CD14-positive monocyte (primary cell): ENCODE results near the gene FRS3. TPM values are rescaled to one million over a fixed set of nuclear protein-coding genes. Genes with fewer than 3 reads are reported as not detected.

Experiments
- DNase-seq, 3 donors: peaks; one replicate each; pipeline ENCODE4 v3.0.0-alpha.2; 2011 to 2022
- H2AFZ ChIP-seq: 2 replicates; pipeline ENCODE4 v1.6.0; 2012; ENCODE audit warnings: mild to moderate bottlenecking, low read depth, low read length, inconsistent platforms; ENCODE audit not compliant: insufficient read depth, poor library complexity, severe bottlenecking
- H3K27ac ChIP-seq, 2 donors: 1 replicate in 1 of 2; 2 replicates in 1 of 2; pipeline ENCODE4 v1.5.1; 2012 to 2013; ENCODE audit warnings: low read length in 2 of 2, control low read depth in 1 of 2, inconsistent platforms in 1 of 2, low read depth in 1 of 2, mild to moderate bottlenecking in 1 of 2
- H3K27me3 ChIP-seq, 2 donors: one replicate each; pipeline versions ENCODE4 v1.6.0 to v1.6.1; 2011 to 2013; ENCODE audit warnings: low read length in 2 of 2; ENCODE audit not compliant: control insufficient read depth in 2 of 2, insufficient read depth in 2 of 2
- H3K36me3 ChIP-seq, 2 donors: replicated peaks in 1 of 2; 1 replicate in 1 of 2; 2 replicates in 1 of 2; pipeline versions ENCODE4 v1.5.1 to v1.6.1; 2012 to 2013; ENCODE audit warnings: low read length in 2 of 2, control low read depth in 1 of 2, inconsistent platforms in 1 of 2, mild to moderate bottlenecking in 1 of 2; ENCODE audit not compliant: insufficient read depth in 2 of 2, control insufficient read depth in 1 of 2
- H3K4me1 ChIP-seq, 2 donors: 1 replicate in 1 of 2; 2 replicates in 1 of 2; pipeline versions ENCODE4 v1.5.1 to v1.6.1; 2012 to 2013; ENCODE audit warnings: low read length in 2 of 2, control low read depth in 1 of 2, inconsistent platforms in 1 of 2, mild to moderate bottlenecking in 1 of 2, moderate library complexity in 1 of 2; ENCODE audit not compliant: insufficient read depth in 2 of 2, control insufficient read depth in 1 of 2
- H3K4me2 ChIP-seq: replicated peaks from 2 replicates; pipeline ENCODE3; 2012; ENCODE audit warnings: low read length, moderate library complexity, mild to moderate bottlenecking; ENCODE audit not compliant: poor library complexity, severe bottlenecking; ENCODE audit errors: extremely low read depth
- H3K4me3 ChIP-seq, 3 experiments: fragments of 200-600 bp in 1 of 3; sonication (generic) in 1 of 3; replicated peaks in 1 of 3; 1 replicate in 2 of 3; 2 replicates in 1 of 3; pipeline ENCODE4 v1.5.1; 2011 to 2013; ENCODE audit warnings: low read length in 3 of 3, mild to moderate bottlenecking in 3 of 3, control low read depth in 2 of 3, low read depth in 2 of 3, inconsistent platforms in 1 of 3, moderate library complexity in 1 of 3
- H3K79me2 ChIP-seq: 2 replicates; pipeline ENCODE4 v1.6.0; 2012; ENCODE audit warnings: mild to moderate bottlenecking, control low read depth, inconsistent platforms, low read length, moderate library complexity; ENCODE audit not compliant: insufficient read depth
- H3K9ac ChIP-seq: 2 replicates; pipeline ENCODE4 v1.6.0; 2017; ENCODE audit warnings: low read length, mild to moderate bottlenecking; ENCODE audit not compliant: insufficient read depth, poor library complexity, severe bottlenecking
- H3K9me3 ChIP-seq, 2 donors: replicated peaks in 1 of 2; 1 replicate in 1 of 2; 2 replicates in 1 of 2; pipeline versions ENCODE4 v1.5.1 to v1.6.1; 2012 to 2013; ENCODE audit warnings: low read length in 2 of 2, control low read depth in 1 of 2; ENCODE audit not compliant: control insufficient read depth in 1 of 2, insufficient read depth in 1 of 2
- H4K20me1 ChIP-seq: 2 replicates; pipeline ENCODE4 v1.6.0; 2012; ENCODE audit warnings: mild to moderate bottlenecking, low read length, control low read depth, moderate library complexity; ENCODE audit not compliant: insufficient read depth
- H3K27ac Mint-ChIP-seq, 7 donors: one replicate each; pipeline ENCODE4 v1.8.0; 2020; ENCODE audit warnings: mild to moderate bottlenecking in 7 of 7, mixed read lengths in 7 of 7, moderate library complexity in 6 of 7, inconsistent platforms in 2 of 7
- H3K27me3 Mint-ChIP-seq, 3 donors: one replicate each; pipeline ENCODE4 v1.8.0; 2021 to 2022; ENCODE audit warnings: low read depth in 3 of 3, mild to moderate bottlenecking in 3 of 3, mixed read lengths in 3 of 3, moderate library complexity in 3 of 3, inconsistent platforms in 1 of 3
- H3K36me3 Mint-ChIP-seq, 2 donors: one replicate each; pipeline ENCODE4 v1.8.0; 2020; ENCODE audit warnings: mixed read lengths in 2 of 2, inconsistent platforms in 1 of 2, mild to moderate bottlenecking in 1 of 2
- H3K4me1 Mint-ChIP-seq: one replicate; pipeline ENCODE4 v1.8.0; 2020; ENCODE audit warnings: mild to moderate bottlenecking, mixed read lengths
- H3K4me3 Mint-ChIP-seq, 2 donors: one replicate each; pipeline ENCODE4 v1.8.0; 2020; ENCODE audit warnings: mild to moderate bottlenecking in 2 of 2, mixed read lengths in 2 of 2, moderate library complexity in 1 of 2
- H3K9me3 Mint-ChIP-seq, 7 donors: one replicate each; pipeline ENCODE4 v1.8.0; 2020 to 2022; ENCODE audit warnings: mixed read lengths in 7 of 7, mild to moderate bottlenecking in 6 of 7, moderate library complexity in 6 of 7, inconsistent platforms in 2 of 7
- WGBS: methylation state at CpG from one replicate; pipeline ENCODE4 v1.1.5; 2013; ENCODE audit warnings: missing lambda C conversion rate; ENCODE audit not compliant: insufficient coverage; 5-methylcytosine and 5-hydroxymethylcytosine counted together
- intact Hi-C, 2 donors: fragments of 100-400 bp; cut with micrococcal nuclease; formaldehyde crosslinking; loops; one replicate each; pipeline versions ENCODE4 v1.15.0 to v1.15.1; 2023
- polyA plus RNA-seq, 3 donors: library from polyadenylated mRNA; depleted of rRNA in 1 of 3; unstranded in 2 of 3; stranded (reverse) in 1 of 3; fragments of 300-500 nt in 2 of 3; fragments of >200 nt in 1 of 3; fragmentation: Illumina TruSeq in 2 of 3; gene quantifications; 1 replicate in 2 of 3; 2 replicates in 1 of 3; pipeline ENCODE4 v1.2.3, GENCODE V29; 2012 to 2021
- TF ChIP-seq, protein P1 (sequence below): fragments of 200-600 bp; IDR thresholded peaks from one replicate; pipeline ENCODE4 v1.8.0; 2022; ENCODE audit warnings: antibody characterized with exemption, mild to moderate bottlenecking

FRS3 gene
- polyA plus RNA-seq, 3 donors: 1.3 to 7.0 (median 2.6) TPM

DNA sequence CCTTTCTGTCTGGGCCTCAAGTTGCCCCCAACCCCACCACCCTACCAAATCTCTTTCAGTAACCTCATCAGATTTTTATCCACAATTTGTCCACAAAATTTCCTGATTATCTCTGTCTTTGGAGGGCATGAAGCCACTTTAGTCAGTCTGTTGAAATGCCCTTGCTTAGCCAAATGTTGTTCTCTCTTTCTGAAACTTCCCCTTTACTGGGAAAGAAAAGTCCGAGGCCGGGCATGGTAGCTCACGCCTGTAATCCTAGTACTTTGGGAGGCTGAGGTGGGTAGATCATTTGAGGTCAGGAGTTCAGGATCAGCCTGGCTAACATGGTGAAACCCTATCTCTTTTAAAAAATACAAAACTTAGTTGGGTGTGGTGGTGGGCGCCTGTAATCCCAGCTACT, 41.6 kb upstream of the FRS3 start:
- WGBS: no CpG with 5 or more reads among the region's 4 CpGs
- Histone ChIP-seq H4K20me1 (no peaks in the 10 kb centered on the region), H3K27me3 (no peaks in the 10 kb centered on the region), H3K4me1 (peaks cover 9 to 13% of the 10 kb centered on the region in 2 donors), H2AFZ (no peak overlapping the region), H3K79me2 (no peaks in the 10 kb centered on the region), H3K27ac (no peak overlapping the region), H3K9me3 (no peaks in the 10 kb centered on the region), H3K4me3 (no peak overlapping the region), H3K36me3 (no peaks in the 10 kb centered on the region), H3K9ac (no peak overlapping the region), H3K4me2 (no peak overlapping the region)
- Mint-ChIP-seq H3K4me3 (no peak overlapping the region), H3K36me3 (peaks cover 2 to 4% of the 10 kb centered on the region in 2 donors), H3K27me3 (peaks cover 0 to 1% (median 0%) of the 10 kb centered on the region in 3 donors), H3K9me3 (peaks cover 0 to 3% (median 0%) of the 10 kb centered on the region in 7 donors), H3K4me1 (peaks cover 28% of the 10 kb centered on the region), H3K27ac (peak overlapping the region in 1 of 7 donors; percentile 71)
- intact Hi-C loops: no loop called here
- DNase-seq: no peak
- TF ChIP-seq, protein P1, sequence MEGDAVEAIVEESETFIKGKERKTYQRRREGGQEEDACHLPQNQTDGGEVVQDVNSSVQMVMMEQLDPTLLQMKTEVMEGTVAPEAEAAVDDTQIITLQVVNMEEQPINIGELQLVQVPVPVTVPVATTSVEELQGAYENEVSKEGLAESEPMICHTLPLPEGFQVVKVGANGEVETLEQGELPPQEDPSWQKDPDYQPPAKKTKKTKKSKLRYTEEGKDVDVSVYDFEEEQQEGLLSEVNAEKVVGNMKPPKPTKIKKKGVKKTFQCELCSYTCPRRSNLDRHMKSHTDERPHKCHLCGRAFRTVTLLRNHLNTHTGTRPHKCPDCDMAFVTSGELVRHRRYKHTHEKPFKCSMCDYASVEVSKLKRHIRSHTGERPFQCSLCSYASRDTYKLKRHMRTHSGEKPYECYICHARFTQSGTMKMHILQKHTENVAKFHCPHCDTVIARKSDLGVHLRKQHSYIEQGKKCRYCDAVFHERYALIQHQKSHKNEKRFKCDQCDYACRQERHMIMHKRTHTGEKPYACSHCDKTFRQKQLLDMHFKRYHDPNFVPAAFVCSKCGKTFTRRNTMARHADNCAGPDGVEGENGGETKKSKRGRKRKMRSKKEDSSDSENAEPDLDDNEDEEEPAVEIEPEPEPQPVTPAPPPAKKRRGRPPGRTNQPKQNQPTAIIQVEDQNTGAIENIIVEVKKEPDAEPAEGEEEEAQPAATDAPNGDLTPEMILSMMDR: no peak

DNA sequence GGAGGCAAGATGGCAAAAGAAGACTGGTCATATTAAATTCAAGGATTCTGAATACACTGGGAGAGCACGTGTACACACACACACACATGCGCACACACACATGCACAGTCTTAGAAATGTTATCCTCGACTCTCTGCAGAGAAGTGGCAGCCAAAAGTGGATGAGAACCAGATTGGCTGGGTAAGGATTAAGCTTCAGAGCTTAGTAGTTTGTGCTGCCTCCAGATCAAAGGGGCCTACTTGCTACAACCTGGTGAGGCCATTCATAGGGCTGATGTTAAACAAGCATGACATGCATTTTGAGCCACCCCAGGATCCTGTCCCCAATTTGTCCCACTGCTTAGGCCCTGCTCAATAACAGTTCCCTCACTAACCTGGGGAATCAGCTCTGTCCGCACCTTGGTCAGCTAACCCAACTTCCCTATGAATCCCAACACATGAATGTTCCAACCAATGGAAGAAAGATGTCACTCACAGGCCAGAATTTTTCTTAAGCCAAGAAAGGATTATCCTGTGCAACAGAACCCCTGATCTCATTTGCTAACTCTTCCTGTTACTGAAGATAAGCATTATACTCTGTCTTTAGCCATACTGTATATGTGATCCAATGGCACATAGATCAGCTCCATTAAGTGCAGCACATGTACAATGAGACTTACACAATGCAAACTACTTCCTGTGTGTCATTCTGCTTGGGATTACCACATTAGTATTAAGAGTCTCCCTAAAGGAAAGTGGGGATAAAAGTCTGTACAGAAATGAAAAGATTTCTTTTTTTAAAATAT, 38.8 kb upstream of the FRS3 start:
- peaks cover 0 to 5% of the 10 kb centered on the region in 2 donors for H3K4me1 ChIP-seq
- Mint-ChIP-seq H3K9me3 (peaks cover 0 to 3% (median 0%) of the 10 kb centered on the region in 7 donors), H3K27ac (peak overlapping the region in 1 of 7 donors; percentile 68), H3K27me3 (peaks cover 0 to 1% (median 0%) of the 10 kb centered on the region in 3 donors), H3K4me1 (peaks cover 19% of the 10 kb centered on the region), H3K36me3 (peaks cover 2 to 3% of the 10 kb centered on the region in 2 donors), H3K4me3 (no peak overlapping the region)
- peak; percentile 5 to 42 (median 6) for DNase-seq
- no peaks in the 10 kb centered on the region for H3K36me3 ChIP-seq
- TF ChIP-seq, protein P1: no peak
- intact Hi-C loops: no loop called here
- 100% methylated on average over 1 of the region's 4 CpGs for WGBS
- no peaks in the 10 kb centered on the region for H3K27me3 ChIP-seq
- no peak overlapping the region for H3K27ac ChIP-seq
- no peak overlapping the region for H3K4me3 ChIP-seq
- H3K79me2 ChIP-seq: no peaks in the 10 kb centered on the region
- H2AFZ ChIP-seq: no peak overlapping the region
- no peaks in the 10 kb centered on the region for H3K9me3 ChIP-seq
- no peak overlapping the region for H3K4me2 ChIP-seq
- H4K20me1 ChIP-seq: no peaks in the 10 kb centered on the region
- H3K9ac ChIP-seq: no peak overlapping the region
